GM23338 (cell line): ENCODE measurements around the gene COPA.

Experiments used
- EZH2 ChIP-seq: fragments of 200-600 bp; sonication (generic); IDR thresholded peaks from one replicate; pipeline ENCODE4 v1.8.0; 2017; ENCODE audit warnings: antibody characterized with exemption, mild to moderate bottlenecking, low read depth; ENCODE audit not compliant: unreplicated experiment
- EZH2phosphoT487 ChIP-seq: fragments of 200-600 bp; sonication (generic); IDR thresholded peaks from one replicate; pipeline ENCODE4 v1.8.1; 2018; ENCODE audit warnings: antibody characterized with exemption; ENCODE audit not compliant: unreplicated experiment
- JUNB ChIP-seq: IDR thresholded peaks from one replicate; pipeline ENCODE4 v1.6.1; 2016; ENCODE audit warnings: antibody characterized with exemption; ENCODE audit not compliant: unreplicated experiment
- POLR2AphosphoS5 ChIP-seq: IDR thresholded peaks from 2 replicates; pipeline ENCODE4 v1.6.1; 2016; ENCODE audit warnings: antibody characterized with exemption, low read depth
- TF ChIP-seq, protein P1 (sequence below), 2 experiments: fragments of 200-600 bp in 1 of 2; sonication (generic) in 1 of 2; conservative IDR thresholded peaks; 2 replicates each; pipeline versions ENCODE4 v1.5.1 to v1.6.1; 2016 to 2017; ENCODE audit warnings: antibody characterized with exemption in 2 of 2, low read depth in 2 of 2, mild to moderate bottlenecking in 2 of 2, moderate library complexity in 1 of 2
- TF ChIP-seq, protein P2 (sequence below): IDR thresholded peaks from 2 replicates; pipeline ENCODE4 v1.6.1; 2016; ENCODE audit warnings: antibody characterized with exemption

GRCh38 chr1:160367934-160368923 is 25.2 kb upstream of the COPA start:
- TF ChIP-seq, protein P1, sequence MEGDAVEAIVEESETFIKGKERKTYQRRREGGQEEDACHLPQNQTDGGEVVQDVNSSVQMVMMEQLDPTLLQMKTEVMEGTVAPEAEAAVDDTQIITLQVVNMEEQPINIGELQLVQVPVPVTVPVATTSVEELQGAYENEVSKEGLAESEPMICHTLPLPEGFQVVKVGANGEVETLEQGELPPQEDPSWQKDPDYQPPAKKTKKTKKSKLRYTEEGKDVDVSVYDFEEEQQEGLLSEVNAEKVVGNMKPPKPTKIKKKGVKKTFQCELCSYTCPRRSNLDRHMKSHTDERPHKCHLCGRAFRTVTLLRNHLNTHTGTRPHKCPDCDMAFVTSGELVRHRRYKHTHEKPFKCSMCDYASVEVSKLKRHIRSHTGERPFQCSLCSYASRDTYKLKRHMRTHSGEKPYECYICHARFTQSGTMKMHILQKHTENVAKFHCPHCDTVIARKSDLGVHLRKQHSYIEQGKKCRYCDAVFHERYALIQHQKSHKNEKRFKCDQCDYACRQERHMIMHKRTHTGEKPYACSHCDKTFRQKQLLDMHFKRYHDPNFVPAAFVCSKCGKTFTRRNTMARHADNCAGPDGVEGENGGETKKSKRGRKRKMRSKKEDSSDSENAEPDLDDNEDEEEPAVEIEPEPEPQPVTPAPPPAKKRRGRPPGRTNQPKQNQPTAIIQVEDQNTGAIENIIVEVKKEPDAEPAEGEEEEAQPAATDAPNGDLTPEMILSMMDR (conservative IDR thresholded peaks at IDR 0.05; ENCODE audit: low read depth in 2 of 2) = no peak
- TF ChIP-seq POLR2AphosphoS5 (no peak), JUNB (no peak), EZH2phosphoT487 (no peak), EZH2 (no peak)
- TF ChIP-seq, protein P2, sequence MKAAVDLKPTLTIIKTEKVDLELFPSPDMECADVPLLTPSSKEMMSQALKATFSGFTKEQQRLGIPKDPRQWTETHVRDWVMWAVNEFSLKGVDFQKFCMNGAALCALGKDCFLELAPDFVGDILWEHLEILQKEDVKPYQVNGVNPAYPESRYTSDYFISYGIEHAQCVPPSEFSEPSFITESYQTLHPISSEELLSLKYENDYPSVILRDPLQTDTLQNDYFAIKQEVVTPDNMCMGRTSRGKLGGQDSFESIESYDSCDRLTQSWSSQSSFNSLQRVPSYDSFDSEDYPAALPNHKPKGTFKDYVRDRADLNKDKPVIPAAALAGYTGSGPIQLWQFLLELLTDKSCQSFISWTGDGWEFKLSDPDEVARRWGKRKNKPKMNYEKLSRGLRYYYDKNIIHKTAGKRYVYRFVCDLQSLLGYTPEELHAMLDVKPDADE = no peak
